ENCODE data around the gene CNPY3.
"Not testable (repeated sequence)": the region's sequence is repeated elsewhere in the genome, so short reads cannot be mapped to it uniquely, and the experiment has no call there.

CNPY3 gene

DNA sequence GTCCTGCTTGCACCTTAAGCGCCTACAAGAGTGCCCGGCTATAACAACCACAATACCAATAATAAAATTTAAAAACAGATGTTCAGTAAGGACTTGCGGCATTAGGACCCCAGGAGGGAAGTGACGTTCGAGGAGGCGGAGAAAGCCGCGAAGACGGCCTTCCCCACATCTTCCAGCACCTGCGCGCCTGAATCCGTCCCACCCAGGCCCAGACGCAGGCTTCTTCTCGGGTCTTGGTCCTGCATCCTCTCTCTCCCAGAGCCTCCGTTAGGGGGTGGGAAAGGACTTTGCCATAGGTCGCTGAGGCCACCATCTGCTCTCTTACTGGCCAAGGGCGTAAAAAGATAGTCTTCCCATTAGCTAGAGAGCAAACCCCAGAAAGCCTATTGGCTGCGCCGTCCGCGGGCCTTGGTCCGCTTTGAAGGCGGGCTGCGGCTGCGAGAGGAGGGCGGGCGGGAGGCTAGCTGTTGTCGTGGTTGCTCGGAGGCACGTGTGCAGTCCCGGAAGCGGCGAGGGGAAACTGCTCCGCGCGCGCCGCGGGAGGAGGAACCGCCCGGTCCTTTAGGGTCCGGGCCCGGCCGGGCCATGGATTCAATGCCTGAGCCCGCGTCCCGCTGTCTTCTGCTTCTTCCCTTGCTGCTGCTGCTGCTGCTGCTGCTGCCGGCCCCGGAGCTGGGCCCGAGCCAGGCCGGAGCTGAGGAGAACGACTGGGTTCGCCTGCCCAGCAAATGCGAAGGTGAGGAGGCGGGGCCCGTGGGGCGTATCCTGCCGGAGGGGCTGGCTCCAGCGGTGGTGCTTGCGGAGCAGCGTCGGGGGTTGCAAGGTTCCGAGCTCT is at the start of gene CNPY3:
TSS of gene CNPY3 (plus strand) at position 495 of the 835 bp plus-strand sequence. CDS start at position 586, 91 bp downstream.
- H3K9ac ChIP-seq (ENCODE audit: low read length), result peak within 1 kb of the TSS; percentile 88
- peak within 1 kb of the TSS; percentile 58 for H3K27ac ChIP-seq (ENCODE audit: low read depth, low read length)
- H3K27me3 ChIP-seq (ENCODE audit: control insufficient read depth, insufficient read depth, low read length), result no peaks in the 10 kb centered on the region
- H3K9me3 ChIP-seq (ENCODE audit: control insufficient read depth, insufficient read depth, low read depth, low read length), result no peaks in the 10 kb centered on the region
- peaks cover 21% of the 10 kb centered on the region for H3K36me3 ChIP-seq (ENCODE audit: control insufficient read depth, insufficient read depth, low read length)
- peaks cover 17% of the 10 kb centered on the region for H3K4me1 ChIP-seq (ENCODE audit: control insufficient read depth, insufficient read depth, low read length)
- H3K4me3 ChIP-seq (ENCODE audit: low read depth, low read length), result peak within 1 kb of the TSS; percentile 79

DNA sequence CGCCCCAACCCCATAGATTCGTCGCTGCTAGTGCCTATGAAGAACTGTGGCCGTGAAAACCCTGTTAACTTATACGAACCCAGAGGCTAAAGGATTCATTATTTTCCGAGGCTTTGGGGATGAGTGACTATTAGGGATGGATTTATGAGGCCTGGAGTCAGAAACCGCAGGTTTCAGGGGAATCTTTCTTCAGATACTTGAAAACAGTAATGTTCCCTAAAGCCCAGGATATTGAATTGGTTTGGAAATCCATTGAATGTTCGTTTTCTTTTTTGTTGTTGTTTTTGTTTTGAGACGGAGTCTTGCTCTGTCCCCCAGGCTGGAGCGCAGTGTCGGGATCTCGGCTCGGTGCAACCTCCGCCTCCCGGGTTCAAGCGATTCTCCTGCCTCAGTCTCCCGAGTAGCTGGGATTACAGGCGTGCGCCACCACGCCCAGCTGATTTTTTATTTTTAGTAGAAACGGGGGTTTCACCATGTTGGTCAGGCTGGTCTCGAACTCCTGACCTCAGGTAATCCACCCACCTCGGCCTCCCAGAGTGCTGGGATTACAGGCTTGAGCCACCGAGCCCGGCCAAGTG is 49.0 kb upstream of the CNPY3 start:
- not testable (repeated sequence) for H3K4me1 ChIP-seq (ENCODE audit: control insufficient read depth, insufficient read depth, low read length); H3K27me3 ChIP-seq (ENCODE audit: control insufficient read depth, insufficient read depth, low read length); H3K9me3 ChIP-seq (ENCODE audit: control insufficient read depth, insufficient read depth, low read depth, low read length)
- H3K27ac ChIP-seq (ENCODE audit: low read depth, low read length), result peak overlapping the region; percentile 86
- peak overlapping the region; percentile 83 for H3K9ac ChIP-seq (ENCODE audit: low read length)
- H3K36me3 ChIP-seq (ENCODE audit: control insufficient read depth, insufficient read depth, low read length), result peaks cover 35% of the 10 kb centered on the region
- peak overlapping the region; percentile 71 for H3K4me3 ChIP-seq (ENCODE audit: low read depth, low read length)

GRCh38 chr6:42880871-42881270 is 48.4 kb upstream of the CNPY3 start:
- not testable (repeated sequence) for H3K27me3 ChIP-seq (ENCODE audit: control insufficient read depth, insufficient read depth, low read length); H3K27ac ChIP-seq (ENCODE audit: low read depth, low read length); H3K4me1 ChIP-seq (ENCODE audit: control insufficient read depth, insufficient read depth, low read length); H3K9me3 ChIP-seq (ENCODE audit: control insufficient read depth, insufficient read depth, low read depth, low read length)
- Histone ChIP-seq H3K36me3 (ENCODE audit: control insufficient read depth, insufficient read depth, low read length) (peaks cover 41% of the 10 kb centered on the region), H3K4me3 (ENCODE audit: low read depth, low read length) (peak overlapping the region; percentile 71), H3K9ac (ENCODE audit: low read length) (peak overlapping the region; percentile 83)

- no peaks in the 10 kb centered on the region for H3K9me3 ChIP-seq (ENCODE audit: control insufficient read depth, insufficient read depth, low read depth, low read length)
- H3K9ac ChIP-seq (ENCODE audit: low read length), result no peak overlapping the region
- no peaks in the 10 kb centered on the region for H3K27me3 ChIP-seq (ENCODE audit: control insufficient read depth, insufficient read depth, low read length)
- peaks cover 56% of the 10 kb centered on the region for H3K36me3 ChIP-seq (ENCODE audit: control insufficient read depth, insufficient read depth, low read length)
- no peaks in the 10 kb centered on the region for H3K4me1 ChIP-seq (ENCODE audit: control insufficient read depth, insufficient read depth, low read length)
- no peak overlapping the region for H3K27ac ChIP-seq (ENCODE audit: low read depth, low read length)
- no peak overlapping the region for H3K4me3 ChIP-seq (ENCODE audit: low read depth, low read length)
These were observed 43.6 kb upstream of the CNPY3 start for GRCh38 chr6:42885702-42886101.

DNA sequence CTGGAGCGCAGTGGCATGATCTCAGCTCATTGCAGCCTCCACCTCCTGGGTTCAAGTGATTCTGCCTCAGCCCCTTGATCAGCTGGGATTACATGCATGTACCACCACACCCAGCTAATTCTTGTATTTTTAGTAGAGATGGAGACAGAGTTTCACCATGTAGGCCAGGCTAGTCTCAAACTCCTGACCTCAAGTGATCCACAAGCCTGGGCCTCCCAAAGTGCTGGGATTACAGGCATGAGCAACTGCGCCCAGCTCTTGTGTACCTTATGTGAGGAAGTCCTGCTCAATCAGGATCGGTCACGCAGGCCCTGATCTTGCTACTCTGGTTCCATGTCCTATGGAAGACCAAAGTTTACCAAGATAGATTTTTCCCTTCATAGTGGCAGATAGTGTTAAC is 41.1 kb upstream of the CNPY3 start:
- not testable (repeated sequence) for H3K27ac ChIP-seq (ENCODE audit: low read depth, low read length); H3K4me1 ChIP-seq (ENCODE audit: control insufficient read depth, insufficient read depth, low read length); H3K9me3 ChIP-seq (ENCODE audit: control insufficient read depth, insufficient read depth, low read depth, low read length); H3K9ac ChIP-seq (ENCODE audit: low read length); H3K4me3 ChIP-seq (ENCODE audit: low read depth, low read length); H3K27me3 ChIP-seq (ENCODE audit: control insufficient read depth, insufficient read depth, low read length)
- peaks cover 42% of the 10 kb centered on the region for H3K36me3 ChIP-seq (ENCODE audit: control insufficient read depth, insufficient read depth, low read length)

DNA sequence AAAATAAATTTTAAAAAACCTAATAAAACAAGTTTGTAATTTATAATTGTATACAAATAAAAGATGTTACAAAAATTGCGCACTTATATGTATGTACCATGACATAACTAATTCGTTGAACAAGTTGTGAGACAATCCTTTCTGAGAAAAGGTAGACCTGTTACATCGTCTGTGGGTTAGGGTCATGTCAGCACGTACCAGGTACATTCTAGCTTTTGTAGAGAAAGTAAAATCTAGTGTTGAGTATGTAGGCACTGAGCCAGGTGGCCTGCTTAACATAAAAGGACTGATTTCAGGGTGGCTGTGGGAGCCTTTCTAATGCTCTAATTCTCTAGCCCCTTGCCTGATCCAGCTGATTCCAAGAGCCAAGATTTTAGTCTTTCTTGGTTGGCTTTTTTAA is 39.5 kb upstream of the CNPY3 start:
- no peaks in the 10 kb centered on the region for H3K4me1 ChIP-seq (ENCODE audit: control insufficient read depth, insufficient read depth, low read length)
- peak overlapping the region; percentile 84 for H3K4me3 ChIP-seq (ENCODE audit: low read depth, low read length)
- no peaks in the 10 kb centered on the region for H3K9me3 ChIP-seq (ENCODE audit: control insufficient read depth, insufficient read depth, low read depth, low read length)
- H3K36me3 ChIP-seq (ENCODE audit: control insufficient read depth, insufficient read depth, low read length), result peaks cover 26% of the 10 kb centered on the region
- H3K27me3 ChIP-seq (ENCODE audit: control insufficient read depth, insufficient read depth, low read length), result no peaks in the 10 kb centered on the region
- H3K9ac ChIP-seq (ENCODE audit: low read length), result peak overlapping the region; percentile 96
- peak overlapping the region; percentile 11; the same call in 1 of the 2 replicates for H3K27ac ChIP-seq (ENCODE audit: low read depth, low read length)

DNA sequence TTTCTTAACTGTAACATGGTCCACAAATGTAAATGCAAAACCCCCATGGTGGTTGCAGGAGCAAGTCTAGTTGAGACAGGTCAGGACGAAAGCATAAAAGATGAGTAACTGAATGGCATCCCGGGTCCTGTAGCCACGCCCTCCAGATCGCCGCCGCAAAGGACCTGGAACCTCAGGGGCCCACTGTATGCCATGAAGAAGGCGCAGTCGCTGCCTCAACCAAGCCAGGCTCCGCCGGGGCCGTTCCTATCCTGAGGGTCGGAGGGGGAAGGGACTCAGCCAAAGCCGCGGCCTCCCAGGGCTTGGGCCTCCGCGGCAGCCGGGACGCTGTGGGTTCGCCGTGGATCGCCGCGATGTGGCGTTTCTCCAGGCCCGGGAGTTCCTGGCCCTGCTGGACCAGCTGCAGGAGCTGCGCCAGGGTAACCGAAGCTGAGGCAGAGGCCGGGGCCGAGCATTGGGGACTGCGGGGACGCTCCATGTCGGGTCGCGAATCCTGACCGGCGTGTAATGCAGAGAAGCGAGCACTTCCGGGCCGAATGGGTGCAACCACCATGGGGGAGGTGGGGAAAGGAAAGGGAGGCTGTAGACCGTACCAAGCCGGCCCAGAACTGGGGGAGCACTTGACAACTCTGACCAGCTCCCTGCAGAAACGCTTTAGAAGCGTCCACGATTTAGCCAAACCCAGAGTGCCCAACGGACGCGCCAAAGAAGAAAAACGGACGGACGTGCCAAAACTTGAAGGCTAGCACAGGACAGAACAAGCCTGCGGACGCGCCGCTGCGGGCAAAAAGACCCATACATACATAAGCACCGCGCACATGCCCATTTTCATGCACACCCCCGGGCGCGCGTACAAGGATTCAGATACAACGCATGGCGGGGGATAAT is 38.7 kb upstream of the CNPY3 start:
- Histone ChIP-seq H3K27me3 (ENCODE audit: control insufficient read depth, insufficient read depth, low read length) (no peaks in the 10 kb centered on the region), H3K27ac (ENCODE audit: low read depth, low read length) (peak overlapping the region; percentile 88), H3K4me3 (ENCODE audit: low read depth, low read length) (peak overlapping the region; percentile 84), H3K9ac (ENCODE audit: low read length) (peak overlapping the region; percentile 96), H3K36me3 (ENCODE audit: control insufficient read depth, insufficient read depth, low read length) (peaks cover 19% of the 10 kb centered on the region), H3K9me3 (ENCODE audit: control insufficient read depth, insufficient read depth, low read depth, low read length) (no peaks in the 10 kb centered on the region), H3K4me1 (ENCODE audit: control insufficient read depth, insufficient read depth, low read length) (no peaks in the 10 kb centered on the region)

DNA sequence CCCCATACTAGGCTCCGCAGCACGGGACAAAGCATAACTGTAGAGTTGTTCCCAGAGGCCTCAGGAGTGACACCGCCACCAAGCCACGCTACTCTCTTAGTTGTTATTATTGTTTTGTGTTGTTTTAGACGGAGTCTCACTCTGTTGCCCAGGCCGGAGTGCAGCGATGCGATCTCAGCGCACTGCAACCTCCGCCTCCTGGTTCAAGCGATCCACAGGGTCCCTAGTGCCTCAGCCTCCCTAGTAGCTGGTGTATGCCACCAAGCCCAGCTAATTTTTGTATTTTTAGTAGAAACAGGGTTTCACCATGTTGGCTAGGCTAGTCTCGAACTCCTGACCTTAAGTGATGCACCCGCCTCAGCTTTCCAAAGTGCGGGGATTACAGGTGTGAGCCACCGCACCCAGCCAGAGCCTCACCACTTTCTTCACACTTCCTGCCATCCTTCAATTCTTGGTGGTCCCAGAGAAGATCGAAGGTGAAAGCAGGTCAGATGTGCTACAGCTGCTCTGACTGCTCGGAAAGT is 38.0 kb upstream of the CNPY3 start:
- Histone ChIP-seq H3K9me3 (ENCODE audit: control insufficient read depth, insufficient read depth, low read depth, low read length) (no peaks in the 10 kb centered on the region), H3K9ac (ENCODE audit: low read length) (peak overlapping the region; percentile 96), H3K4me1 (ENCODE audit: control insufficient read depth, insufficient read depth, low read length) (no peaks in the 10 kb centered on the region), H3K27me3 (ENCODE audit: control insufficient read depth, insufficient read depth, low read length) (no peaks in the 10 kb centered on the region), H3K4me3 (ENCODE audit: low read depth, low read length) (peak overlapping the region; percentile 84), H3K36me3 (ENCODE audit: control insufficient read depth, insufficient read depth, low read length) (peaks cover 12% of the 10 kb centered on the region), H3K27ac (ENCODE audit: low read depth, low read length) (peak overlapping the region; percentile 88; the same call in 1 of the 2 replicates)

- not testable (repeated sequence) for H3K9ac ChIP-seq (ENCODE audit: low read length); H3K27me3 ChIP-seq (ENCODE audit: control insufficient read depth, insufficient read depth, low read length); H3K4me1 ChIP-seq (ENCODE audit: control insufficient read depth, insufficient read depth, low read length); H3K4me3 ChIP-seq (ENCODE audit: low read depth, low read length); H3K9me3 ChIP-seq (ENCODE audit: control insufficient read depth, insufficient read depth, low read depth, low read length); H3K27ac ChIP-seq (ENCODE audit: low read depth, low read length); H3K36me3 ChIP-seq (ENCODE audit: control insufficient read depth, insufficient read depth, low read length)
These were observed 35.0 kb upstream of the CNPY3 start for GRCh38 chr6:42894041-42894828.

DNA sequence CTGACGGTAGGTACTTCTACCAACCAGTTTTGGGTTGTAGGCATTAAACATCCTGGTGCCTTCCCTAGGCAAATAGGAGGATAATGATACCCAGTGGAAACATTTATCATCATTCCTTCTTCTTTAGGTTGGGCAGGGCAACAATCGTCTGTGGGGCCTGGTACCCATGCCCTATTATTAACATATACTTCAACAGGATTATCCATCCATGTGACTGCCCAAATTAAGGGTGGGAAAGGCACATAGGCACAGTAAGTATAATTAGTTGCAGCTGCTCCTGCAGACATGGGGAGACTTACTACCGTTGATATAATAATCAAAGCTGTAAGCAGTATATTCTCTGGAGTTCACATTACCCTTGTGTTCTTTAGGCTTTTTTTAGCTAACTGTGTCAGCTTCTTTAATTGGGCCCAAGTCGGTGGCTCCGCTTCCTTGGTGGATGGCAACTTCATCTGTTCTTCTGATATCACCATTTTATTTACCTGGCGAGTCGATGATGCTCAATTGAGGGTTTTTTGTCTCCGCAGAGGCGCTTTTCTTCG is 33.0 kb upstream of the CNPY3 start:
- Histone ChIP-seq H3K36me3 (ENCODE audit: control insufficient read depth, insufficient read depth, low read length) (no peaks in the 10 kb centered on the region), H3K27ac (ENCODE audit: low read depth, low read length) (no peak overlapping the region), H3K4me3 (ENCODE audit: low read depth, low read length) (no peak overlapping the region), H3K4me1 (ENCODE audit: control insufficient read depth, insufficient read depth, low read length) (peaks cover 9% of the 10 kb centered on the region; the same call in 1 of the 2 replicates), H3K9ac (ENCODE audit: low read length) (no peak overlapping the region), H3K9me3 (ENCODE audit: control insufficient read depth, insufficient read depth, low read depth, low read length) (no peaks in the 10 kb centered on the region), H3K27me3 (ENCODE audit: control insufficient read depth, insufficient read depth, low read length) (no peaks in the 10 kb centered on the region)

Measured in HUES6 (cell line).